Spleen (tissue), 11 donors: ENCODE results near the gene TMPRSS4. TPM values are rescaled to one million over a fixed set of nuclear protein-coding genes. Genes with fewer than 3 reads are reported as not detected.

Experiments
- DNase-seq: peaks from one replicate; pipeline ENCODE4 v3.0.0-alpha.2; 2020
- H3K27ac ChIP-seq, 8 donors: fragments of 200-600 bp; sonication (generic) in 7 of 8; 1 replicate in 4 of 8; 2 replicates in 4 of 8; pipeline versions ENCODE4 v1.5.0 to v1.8.0; 2016 to 2021; ENCODE audit warnings: inconsistent platforms in 4 of 8, mild to moderate bottlenecking in 4 of 8, moderate library complexity in 1 of 8
- H3K27me3 ChIP-seq, 7 donors: fragments of 200-600 bp; sonication (generic) in 6 of 7; replicated peaks in 1 of 7; 1 replicate in 4 of 7; 2 replicates in 3 of 7; pipeline versions ENCODE4 v1.5.0 to v1.8.0; 2016 to 2021; ENCODE audit warnings: inconsistent platforms in 3 of 7, mild to moderate bottlenecking in 1 of 7
- H3K36me3 ChIP-seq, 6 donors: fragments of 200-600 bp; sonication (generic) in 5 of 6; 1 replicate in 4 of 6; 2 replicates in 2 of 6; pipeline versions ENCODE4 v1.5.0 to v1.8.0; 2016 to 2021; ENCODE audit warnings: inconsistent platforms in 2 of 6
- H3K4me1 ChIP-seq, 6 donors: fragments of 200-600 bp; sonication (generic) in 5 of 6; 1 replicate in 3 of 6; 2 replicates in 3 of 6; pipeline versions ENCODE4 v1.5.0 to v1.8.0; 2016 to 2021; ENCODE audit warnings: inconsistent platforms in 3 of 6
- H3K4me3 ChIP-seq, 8 donors: fragments of 200-600 bp; sonication (generic) in 7 of 8; 1 replicate in 4 of 8; 2 replicates in 4 of 8; pipeline versions ENCODE4 v1.5.0 to v1.8.0; 2016 to 2021; ENCODE audit warnings: inconsistent platforms in 4 of 8, mild to moderate bottlenecking in 4 of 8, moderate library complexity in 2 of 8
- H3K9me3 ChIP-seq, 8 donors: fragments of 200-600 bp; sonication (generic) in 7 of 8; 1 replicate in 4 of 8; 2 replicates in 4 of 8; pipeline versions ENCODE4 v1.5.0 to v1.8.0; 2016 to 2021; ENCODE audit warnings: inconsistent platforms in 4 of 8
- CTCF ChIP-seq, 11 experiments: fragments of 200-600 bp in 7 of 11; fragments of 450-650 bp in 4 of 11; sonication (generic) in 4 of 11; IDR thresholded peaks in 8 of 11; conservative IDR thresholded peaks in 3 of 11; 1 replicate in 7 of 11; 2 replicates in 4 of 11; pipeline versions ENCODE4 v1.4.0 to v1.8.0; 2016 to 2021; ENCODE audit warnings: antibody characterized with exemption in 11 of 11, inconsistent platforms in 4 of 11, mild to moderate bottlenecking in 1 of 11
- POLR2A ChIP-seq, 3 donors: fragments of 450-650 bp; IDR thresholded peaks; one replicate each; pipeline ENCODE4 v1.5.1; 2017; ENCODE audit warnings: antibody characterized with exemption in 3 of 3, mild to moderate bottlenecking in 1 of 3
- POLR2AphosphoS5 ChIP-seq, 3 donors: sonication (generic); formaldehyde crosslinking; IDR thresholded peaks; one replicate each; pipeline ENCODE4 v1.5.1; 2017; ENCODE audit warnings: antibody characterized with exemption in 3 of 3
- WGBS, 5 donors: extraction: QIAGEN DNeasy Blood & Tissue Kit in 3 of 5; methylation state at CpG; one replicate each; pipeline versions ENCODE4 v1.1.5 to v1.1.7; 2013 to 2018; 5-methylcytosine and 5-hydroxymethylcytosine counted together
- intact Hi-C: fragments of 100-400 bp; cut with DNase I; formaldehyde crosslinking; loops from one replicate; pipeline ENCODE4 v1.15.0; 2023; ENCODE audit warnings: low total_unique reads
- polyA plus RNA-seq, 3 donors: library from polyadenylated mRNA; stranded (reverse); fragments of 200-250 nt; gene quantifications; one replicate each; pipeline ENCODE4 v1.2.1, GENCODE V29; 2013
- total RNA-seq, 7 donors: library from RNA; depleted of rRNA in 3 of 7; stranded (reverse); fragments of >200 nt in 3 of 7; fragmentation: NEBNext Ultra II Directional in 4 of 7; extraction: Animal tissue kit (Norgen Biotek cat#: 25700) in 4 of 7; gene quantifications; one replicate each; pipeline versions ENCODE4 v1.1.0 to v1.2.1, GENCODE V29; 2016 to 2021
- donor health status: healthy with polysubstance abuse.
- donor health status: DM: no; HTN: no; CAD: no; lungs with moderate emphysema.
- donor health status: DM: no; HTN: no; CAD: no.
- donor health status: Bipolar disorder and iron deficiency.
- donor health status: healthy.
- donor health status: DM: no; HTN: no; CAD: no.
- donor health status: DM: yes; HTN: yes; CAD: no.

TMPRSS4 gene
- total and polyA plus RNA-seq, 10 donors = 0.09 to 1.4 (median 0.85) TPM; not detected in 3

DNA sequence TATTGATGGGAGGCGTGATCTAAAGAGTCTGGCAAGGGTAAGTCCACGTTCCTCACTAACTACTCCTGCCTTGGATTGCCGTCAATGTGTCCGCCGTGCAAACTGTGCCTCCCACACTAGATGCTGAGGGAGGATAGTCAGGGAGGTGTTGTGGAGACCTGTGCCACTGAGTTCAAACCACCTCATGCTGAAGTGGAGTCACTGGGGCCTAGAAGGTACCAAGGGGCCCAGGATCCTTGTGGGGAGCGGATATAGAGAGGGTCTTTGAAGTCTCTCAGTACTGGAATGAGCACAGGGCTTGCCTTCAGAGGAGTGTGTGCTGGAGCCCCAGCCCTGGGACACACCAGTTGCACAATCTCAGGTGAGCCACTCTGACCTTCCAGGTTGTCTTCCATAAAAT, 27.1 kb upstream of the TMPRSS4 start:
- TF ChIP-seq POLR2AphosphoS5 (IDR thresholded peaks at IDR 0.05) (no peak), POLR2A (IDR thresholded peaks at IDR 0.05) (no peak), CTCF (IDR thresholded peaks at IDR 0.05 in 8 of 11, conservative IDR thresholded peaks at IDR 0.05 in 3 of 11) (no peak)
- no peak overlapping the region for H3K4me3 ChIP-seq
- no peak for DNase-seq
- H3K36me3 ChIP-seq = no peaks in the 10 kb centered on the region
- intact Hi-C loops = loop anchor here (5.0 to 10.0 kb wide), 4 partner anchors 97 to 622 kb away; no protein-coding TSS in a partner anchor
- peak overlapping the region in 3 of 8 donors; percentile 67 to 81 (median 69) for H3K27ac ChIP-seq
- H3K9me3 ChIP-seq = no peaks in the 10 kb centered on the region
- peaks cover 4 to 69% (median 43%) of the 10 kb centered on the region in 6 donors for H3K4me1 ChIP-seq
- WGBS, 5 donors = 89 to 96% (median 93%) methylated on average over 6 of the region's 6 CpGs
- H3K27me3 ChIP-seq = no peaks in the 10 kb centered on the region

DNA sequence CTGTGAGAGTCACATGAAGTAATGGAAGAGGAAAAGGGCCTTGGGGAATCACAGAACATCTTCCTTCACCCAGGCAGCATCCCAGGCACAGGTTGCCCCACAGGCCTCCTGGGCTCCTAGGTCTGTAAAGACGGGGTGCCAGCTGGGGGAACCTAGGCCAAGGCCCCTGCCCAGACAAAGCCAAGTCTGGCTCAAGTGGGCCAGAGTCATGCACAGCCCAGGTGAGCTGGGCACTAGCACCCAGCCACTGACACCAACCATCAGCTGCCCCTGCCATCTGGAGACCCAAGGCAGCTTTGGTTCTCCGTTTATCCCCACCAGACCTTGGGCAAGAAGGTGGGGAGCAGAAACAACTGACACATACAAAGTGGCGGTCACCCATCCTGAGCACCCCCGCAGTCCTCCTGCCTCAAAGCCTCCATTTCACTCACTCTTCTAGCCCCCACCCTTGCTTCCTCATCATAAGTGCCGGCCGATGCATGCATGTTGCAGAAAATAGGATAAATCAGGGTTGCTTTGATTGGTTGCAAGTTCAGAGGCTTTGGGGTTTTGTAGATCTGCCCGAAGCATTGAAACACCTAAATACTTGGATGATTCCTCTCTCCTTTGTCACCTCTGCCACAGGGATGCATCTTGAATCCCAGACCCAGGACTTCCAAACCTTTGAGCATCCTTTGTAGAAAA, 26.5 kb upstream of the TMPRSS4 start:
- no peaks in the 10 kb centered on the region for H3K9me3 ChIP-seq
- intact Hi-C loops = loop anchor here (5.0 to 10.0 kb wide), 3 partner anchors 206 to 623 kb away; no protein-coding TSS in a partner anchor
- H3K4me3 ChIP-seq = no peak overlapping the region
- H3K27me3 ChIP-seq = no peaks in the 10 kb centered on the region
- peaks cover 4 to 66% (median 43%) of the 10 kb centered on the region in 6 donors for H3K4me1 ChIP-seq
- no peak for TF ChIP-seq POLR2AphosphoS5 (IDR thresholded peaks at IDR 0.05)
- no peak for TF ChIP-seq CTCF (IDR thresholded peaks at IDR 0.05 in 8 of 11, conservative IDR thresholded peaks at IDR 0.05 in 3 of 11)
- TF ChIP-seq POLR2A (IDR thresholded peaks at IDR 0.05) = no peak
- no peaks in the 10 kb centered on the region for H3K36me3 ChIP-seq
- H3K27ac ChIP-seq = peak overlapping the region in 5 of 8 donors; percentile 43 to 81 (median 67)
- no peak for DNase-seq
- WGBS, 5 donors = 88 to 95% (median 89%) methylated on average over 7 of the region's 7 CpGs

- TF ChIP-seq POLR2AphosphoS5 (IDR thresholded peaks at IDR 0.05) = no peak
- no peak for TF ChIP-seq POLR2A (IDR thresholded peaks at IDR 0.05)
- no peak for TF ChIP-seq CTCF (IDR thresholded peaks at IDR 0.05 in 8 of 11, conservative IDR thresholded peaks at IDR 0.05 in 3 of 11)
- DNase-seq = no peak
- Histone ChIP-seq H3K27me3 (no peaks in the 10 kb centered on the region), H3K4me3 (no peak overlapping the region), H3K27ac (peak overlapping the region in 7 of 8 donors; percentile 21 to 81 (median 60)), H3K4me1 (peaks cover 4 to 58% (median 41%) of the 10 kb centered on the region in 6 donors), H3K36me3 (no peaks in the 10 kb centered on the region), H3K9me3 (no peaks in the 10 kb centered on the region)
- 59 to 76% (median 74%) methylated on average over 7 of the region's 7 CpGs for WGBS, 5 donors
- intact Hi-C loops = loop anchor here (5.0 to 10.0 kb wide), 3 partner anchors 206 to 624 kb away; no protein-coding TSS in a partner anchor
Measured at GRCh38 chr11:118051136-118051610, 25.7 kb upstream of the TMPRSS4 start.
